Muscle of arm (tissue), 12 donors: Measurements from ENCODE around the gene PHYKPL. TPM values are rescaled to one million over a fixed set of nuclear protein-coding genes. Genes with fewer than 3 reads are reported as not detected.
"Not testable (repeated sequence)": the region's sequence is repeated elsewhere in the genome, so short reads cannot be mapped to it uniquely, and the experiment has no call there.

Experiments used
- DNase-seq: peaks from one replicate; pipeline ENCODE4 v3.0.0-alpha.2; 2013
- polyA plus RNA-seq, 12 donors: library from polyadenylated mRNA; unstranded; fragments of 120-200 nt; gene quantifications; one replicate each; pipeline ENCODE4 v1.2.1, GENCODE V29; 2013; ENCODE audit not compliant: insufficient read length in 12 of 12

Gene PHYKPL
- polyA plus RNA-seq, 12 donors: 35.0 to 90.4 (median 59.4) TPM; not detected in 1

DNA sequence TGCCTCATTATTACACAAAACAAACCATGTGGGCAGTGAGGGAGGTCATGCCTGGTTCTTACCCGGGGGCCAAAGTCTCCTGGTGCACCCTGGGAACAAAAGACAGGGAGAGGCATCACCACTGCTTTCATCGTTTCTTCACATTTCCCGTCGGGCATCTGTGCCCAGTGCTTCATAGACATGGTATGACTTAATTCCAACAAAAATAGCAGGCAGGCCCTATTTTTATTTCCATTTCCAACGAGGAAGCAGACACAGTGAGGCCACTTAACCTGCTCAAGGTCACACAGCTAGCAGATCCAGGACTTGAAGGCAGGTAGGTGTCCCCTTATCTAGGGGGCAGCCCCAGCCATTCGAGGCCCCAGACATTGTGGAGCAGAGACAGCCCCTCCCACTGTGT, 34.6 kb upstream of the PHYKPL start:
- DNase-seq: no peak

DNA sequence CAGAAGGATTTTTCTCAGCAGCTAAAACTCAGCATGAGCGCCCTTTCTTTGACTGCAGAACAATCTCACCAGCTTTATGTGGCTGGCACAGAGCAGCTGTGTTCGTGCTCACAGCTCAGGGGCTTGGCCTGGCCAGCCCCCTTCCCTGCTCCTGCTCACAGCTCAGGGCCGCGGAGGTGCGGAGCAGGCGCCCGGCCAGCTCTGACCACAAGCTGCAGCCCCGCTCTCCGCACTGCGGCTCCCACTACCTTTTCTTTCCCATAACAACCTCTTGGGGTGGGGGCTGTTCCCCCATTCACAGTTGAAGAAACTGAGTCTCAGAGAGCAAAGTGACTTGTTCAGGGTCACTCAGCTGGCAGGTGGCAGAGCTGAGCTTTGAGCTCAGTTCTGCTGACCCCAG, 34.0 kb upstream of the PHYKPL start:
- no peak for DNase-seq

DNA sequence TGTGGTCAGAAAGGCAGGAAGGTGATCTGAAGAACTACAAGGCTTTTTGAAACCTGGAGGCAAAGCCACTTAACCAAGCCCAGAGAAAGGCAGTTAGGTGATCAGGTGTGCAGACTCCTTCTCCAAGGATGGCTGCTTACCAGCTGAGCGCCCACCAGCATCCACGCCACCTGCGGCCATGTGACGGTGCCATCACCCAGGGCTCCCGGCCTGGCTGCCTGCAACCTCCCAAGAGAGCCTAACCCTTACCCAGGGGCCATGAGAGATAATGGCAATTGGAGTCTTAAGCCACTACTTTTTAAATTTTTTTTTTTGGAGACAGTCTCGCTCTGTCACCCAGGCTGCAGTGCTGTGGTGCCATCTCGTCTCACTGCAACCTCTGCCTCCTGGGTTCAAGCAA, 33.1 kb upstream of the PHYKPL start:
- DNase-seq: no peak

DNA sequence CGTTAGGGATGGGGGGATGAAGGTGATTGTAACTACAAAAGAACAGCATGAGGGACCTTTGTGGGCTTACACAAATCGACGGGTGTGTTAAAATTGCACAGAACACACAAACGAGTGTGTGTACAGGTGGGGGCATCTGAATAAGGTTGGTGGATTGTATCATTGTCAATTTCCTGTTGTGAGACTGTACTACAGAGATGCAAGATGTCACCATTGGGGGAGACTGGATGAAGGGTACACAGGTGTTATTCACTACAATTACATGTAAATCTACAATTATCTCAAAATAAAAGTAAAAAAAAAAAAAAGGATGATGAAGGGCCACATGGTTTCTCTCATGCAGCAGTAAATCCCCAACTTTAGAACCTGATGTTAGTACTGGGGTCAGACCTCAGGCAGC, 31.4 kb upstream of the PHYKPL start:
- no peak for DNase-seq

DNA sequence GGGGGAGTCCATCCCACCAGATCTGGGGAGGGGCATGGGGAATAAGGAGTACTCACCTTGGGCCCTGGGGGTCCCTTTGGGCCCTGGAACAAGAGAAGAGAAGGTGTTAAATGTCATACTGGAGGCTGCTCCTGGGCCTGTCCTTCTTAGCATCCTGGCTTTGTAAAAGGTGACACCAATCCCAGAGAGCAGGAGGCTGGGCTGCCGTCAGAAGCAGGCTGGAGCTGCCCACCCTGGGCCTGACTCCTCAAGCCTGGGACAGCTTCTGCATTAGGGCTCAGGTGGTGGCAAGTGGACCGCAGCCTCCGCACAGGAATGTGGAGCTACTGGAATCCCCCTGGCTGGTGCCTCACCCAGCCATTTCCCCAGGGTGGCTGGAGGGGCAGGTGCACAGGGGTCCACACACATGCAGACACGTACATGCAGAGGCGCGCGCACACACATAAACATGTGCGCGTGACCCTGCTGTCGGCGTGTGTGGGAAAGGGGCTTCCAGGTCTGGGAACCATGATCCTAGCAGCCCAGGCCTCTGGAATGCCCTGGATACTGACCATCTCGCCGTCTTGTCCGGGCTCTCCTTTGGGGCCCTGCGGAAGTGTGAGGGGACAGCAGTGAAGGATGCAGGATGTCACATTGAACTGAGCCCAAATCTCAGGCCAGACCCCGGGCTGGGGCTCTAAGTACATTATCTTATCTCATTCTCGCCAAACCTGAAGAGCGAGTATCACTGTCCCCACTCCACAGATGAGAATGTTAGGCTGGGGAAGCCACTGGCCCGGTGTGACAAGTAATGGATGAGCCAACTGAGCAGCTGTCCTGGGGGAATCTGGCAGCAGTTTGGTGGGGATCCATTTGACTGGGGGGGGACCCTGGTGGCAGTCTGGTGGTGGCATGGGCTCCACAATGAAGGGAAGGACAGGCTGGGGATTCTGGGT, 29.3 kb upstream of the PHYKPL start:
- no peak for DNase-seq

DNA sequence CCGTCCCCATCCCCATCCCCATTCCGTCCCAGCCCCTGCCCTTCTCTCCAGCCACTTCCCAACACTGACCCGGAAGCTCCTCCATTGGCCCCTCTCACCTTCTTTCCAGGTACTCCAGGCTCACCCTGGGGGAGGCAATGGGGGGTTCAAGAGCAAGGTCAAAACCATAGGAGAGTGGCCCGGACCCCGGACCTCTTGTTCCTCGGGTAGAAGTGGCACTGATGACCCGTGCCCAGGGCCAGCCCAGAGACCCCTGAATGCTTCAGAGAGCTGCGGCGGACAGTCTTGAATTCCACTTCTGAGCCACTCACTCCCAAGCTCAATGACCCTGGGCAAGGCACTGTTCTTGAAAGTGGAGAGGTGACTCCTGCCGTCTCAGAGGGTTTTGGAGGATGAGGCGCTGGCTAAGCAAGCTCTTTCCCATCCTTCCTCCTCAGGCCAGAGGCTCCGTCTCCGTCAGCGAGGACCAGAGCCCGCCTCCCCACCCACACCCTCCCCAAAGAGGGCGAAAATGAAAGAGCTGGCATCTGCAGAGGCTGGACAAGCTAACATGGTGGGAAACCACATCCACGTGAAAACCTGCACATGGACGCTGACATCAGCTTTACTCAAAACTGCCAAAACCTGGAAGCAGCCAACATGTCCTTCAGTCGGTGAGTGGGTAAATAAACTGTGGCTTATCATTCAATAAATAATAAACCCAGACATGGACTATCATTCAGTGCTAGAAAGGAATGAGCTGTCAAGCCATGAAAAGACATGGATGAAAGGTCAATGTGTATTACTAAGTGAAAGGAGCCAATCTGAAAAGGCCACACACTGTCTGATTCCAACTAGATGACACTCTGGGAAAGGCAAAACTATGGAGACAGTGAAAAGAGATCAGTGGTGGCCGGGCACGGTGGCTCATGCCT, 27.3 kb upstream of the PHYKPL start:
- no peak for DNase-seq

DNA sequence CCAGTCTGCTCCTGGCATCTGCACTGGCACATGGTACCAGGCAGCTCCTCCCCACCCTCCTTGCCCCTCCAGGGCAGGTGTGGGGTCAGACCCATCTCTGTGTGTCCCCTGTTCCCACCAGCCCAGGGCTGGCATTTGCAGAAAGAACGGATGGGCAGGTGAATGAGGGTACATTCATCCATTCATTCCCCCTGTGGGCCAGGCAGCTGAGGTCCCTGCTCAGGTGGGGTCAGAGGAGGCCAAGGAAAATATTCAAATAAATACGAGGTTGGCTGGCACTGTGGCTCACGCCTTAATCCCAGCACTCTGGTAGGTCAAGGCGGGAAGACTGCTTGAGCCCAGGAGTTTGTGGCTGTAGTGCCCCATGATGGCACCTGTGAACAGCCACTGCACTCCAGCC, 25.0 kb upstream of the PHYKPL start:
- DNase-seq: no peak

DNA sequence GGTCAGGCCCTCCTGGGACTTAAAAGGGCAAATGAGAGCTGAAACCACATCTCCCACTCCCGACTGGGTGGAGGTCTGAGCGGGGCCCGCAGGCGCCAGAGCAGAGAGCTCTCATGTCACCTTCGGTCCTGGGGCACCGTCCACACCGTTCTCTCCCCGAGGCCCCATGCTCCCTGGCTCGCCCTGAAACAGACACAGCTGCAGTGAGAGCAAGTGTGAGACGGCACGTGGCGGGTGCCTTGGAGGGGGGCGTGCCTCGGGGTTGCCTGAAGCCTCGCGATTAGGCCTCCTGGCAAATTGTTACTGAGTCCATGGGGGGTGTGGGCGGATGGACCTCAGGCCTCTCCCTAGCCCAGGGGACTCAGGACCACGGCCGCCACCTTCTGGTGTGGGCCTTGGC, 24.1 kb upstream of the PHYKPL start:
- DNase-seq: no peak

DNA sequence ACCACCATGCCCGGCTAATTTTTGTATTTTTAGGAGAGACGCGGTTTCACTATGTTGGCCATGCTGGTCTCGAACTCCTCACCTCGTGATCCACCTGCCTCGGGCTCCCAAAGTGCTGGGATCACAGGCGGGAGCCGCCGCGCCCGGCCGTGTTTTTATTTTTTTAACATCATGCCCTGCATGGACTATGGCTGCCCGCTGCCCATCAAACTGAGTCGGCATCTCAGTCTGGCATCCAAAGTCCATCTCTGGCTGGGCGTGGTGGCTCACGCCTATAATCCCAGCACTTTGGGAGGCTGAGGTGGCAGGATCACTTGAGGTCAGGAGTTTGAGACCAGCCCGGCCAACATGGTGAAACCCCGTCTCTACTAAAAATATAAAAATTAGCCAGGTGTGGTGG, 21.0 kb upstream of the PHYKPL start:
- DNase-seq: not testable (repeated sequence)

DNA sequence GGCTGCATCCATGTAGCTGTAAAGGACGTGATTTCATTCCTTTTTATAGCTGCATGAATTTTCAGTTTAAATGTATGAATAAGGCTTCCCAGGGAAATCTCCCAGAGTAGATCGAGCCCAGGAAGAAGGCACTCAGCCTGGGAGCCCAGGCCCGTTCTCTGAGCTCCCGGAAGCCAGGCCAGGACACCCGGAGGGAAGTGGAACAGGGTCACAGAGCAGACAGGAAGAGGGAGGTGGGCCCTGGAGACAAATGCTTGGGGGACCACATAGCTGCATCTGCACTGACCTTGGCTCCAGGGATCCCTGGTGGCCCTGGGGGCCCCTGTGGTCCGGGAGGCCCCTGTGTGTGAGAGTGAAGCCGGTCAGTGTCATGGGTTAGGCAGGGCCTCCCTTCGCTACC, 19.7 kb upstream of the PHYKPL start:
- DNase-seq: no peak

DNA sequence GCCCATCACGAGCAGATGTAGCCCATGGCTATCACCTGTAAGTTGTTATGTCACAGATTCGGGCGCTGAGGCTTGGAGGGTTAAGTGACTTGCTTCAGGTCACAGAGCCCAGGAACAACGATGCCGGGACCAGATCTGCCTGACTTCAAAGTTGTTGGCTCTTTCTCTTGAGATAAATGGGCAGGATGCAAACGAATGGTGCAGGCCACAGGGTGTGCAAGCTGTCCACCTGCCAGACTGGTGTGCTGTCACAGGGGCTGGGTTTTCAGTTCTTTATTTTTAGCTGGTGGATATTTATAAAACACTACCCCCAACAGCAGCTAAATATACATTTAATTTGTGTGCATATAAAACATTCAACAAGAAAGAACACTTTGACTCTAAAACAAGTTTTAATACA, 17.7 kb upstream of the PHYKPL start:
- DNase-seq: no peak

DNA sequence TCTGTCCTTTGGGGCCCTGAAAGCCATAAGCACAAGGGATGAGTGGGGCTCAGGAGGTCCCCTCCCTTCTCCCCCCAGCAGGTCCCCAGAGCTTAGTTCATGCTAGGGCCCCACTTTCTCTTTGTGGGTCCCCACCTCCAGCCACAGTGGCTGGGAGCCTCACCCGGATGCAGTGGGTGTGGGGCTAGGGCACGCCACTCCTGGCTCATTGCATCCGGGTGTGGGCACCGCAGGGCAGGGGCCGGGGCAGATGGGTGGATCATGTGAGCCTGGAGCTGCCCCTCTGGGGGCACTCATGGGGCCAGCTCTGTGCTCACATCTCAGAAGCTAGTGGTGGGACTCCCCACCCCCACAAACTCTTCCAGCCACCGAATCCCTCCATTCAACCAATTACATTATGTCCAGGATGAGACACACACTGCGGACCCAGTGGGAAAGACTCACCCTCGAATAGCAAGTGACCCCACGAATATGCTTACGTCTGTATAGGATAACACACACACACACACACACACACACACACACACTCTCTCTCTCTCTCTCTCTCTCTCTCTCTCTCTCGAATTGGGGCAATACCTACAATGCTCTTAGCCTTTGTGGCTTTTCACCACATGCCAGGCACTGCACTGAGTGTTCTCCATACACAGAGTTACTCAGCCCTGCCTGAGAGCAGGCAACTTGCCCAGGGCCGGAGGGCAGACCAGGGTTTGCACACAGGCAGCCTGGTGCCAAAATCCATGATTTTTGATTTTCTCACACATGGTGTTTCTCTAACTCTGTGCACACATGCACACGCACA, 16.8 kb upstream of the PHYKPL start:
- DNase-seq: no peak

DNA sequence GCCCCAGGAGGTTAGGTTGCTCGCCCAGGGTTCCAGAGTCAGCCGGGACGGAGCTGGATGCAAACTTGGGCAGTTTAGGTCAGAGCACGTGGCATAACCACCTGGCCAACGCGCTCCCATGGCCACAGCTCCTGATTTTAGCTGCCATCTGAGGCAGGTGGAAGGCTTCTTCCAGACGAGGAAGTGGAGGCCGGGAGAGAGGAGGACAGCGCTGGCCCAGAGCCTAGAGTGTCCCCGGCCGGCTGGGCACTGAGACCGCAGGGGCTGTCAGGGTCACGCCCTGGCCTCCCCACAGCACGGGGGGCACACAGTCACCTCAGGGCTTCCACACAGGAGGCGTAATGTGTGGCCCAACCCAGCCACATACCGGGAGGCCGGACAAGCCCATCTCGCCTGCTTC, 16.1 kb upstream of the PHYKPL start:
- no peak for DNase-seq

DNA sequence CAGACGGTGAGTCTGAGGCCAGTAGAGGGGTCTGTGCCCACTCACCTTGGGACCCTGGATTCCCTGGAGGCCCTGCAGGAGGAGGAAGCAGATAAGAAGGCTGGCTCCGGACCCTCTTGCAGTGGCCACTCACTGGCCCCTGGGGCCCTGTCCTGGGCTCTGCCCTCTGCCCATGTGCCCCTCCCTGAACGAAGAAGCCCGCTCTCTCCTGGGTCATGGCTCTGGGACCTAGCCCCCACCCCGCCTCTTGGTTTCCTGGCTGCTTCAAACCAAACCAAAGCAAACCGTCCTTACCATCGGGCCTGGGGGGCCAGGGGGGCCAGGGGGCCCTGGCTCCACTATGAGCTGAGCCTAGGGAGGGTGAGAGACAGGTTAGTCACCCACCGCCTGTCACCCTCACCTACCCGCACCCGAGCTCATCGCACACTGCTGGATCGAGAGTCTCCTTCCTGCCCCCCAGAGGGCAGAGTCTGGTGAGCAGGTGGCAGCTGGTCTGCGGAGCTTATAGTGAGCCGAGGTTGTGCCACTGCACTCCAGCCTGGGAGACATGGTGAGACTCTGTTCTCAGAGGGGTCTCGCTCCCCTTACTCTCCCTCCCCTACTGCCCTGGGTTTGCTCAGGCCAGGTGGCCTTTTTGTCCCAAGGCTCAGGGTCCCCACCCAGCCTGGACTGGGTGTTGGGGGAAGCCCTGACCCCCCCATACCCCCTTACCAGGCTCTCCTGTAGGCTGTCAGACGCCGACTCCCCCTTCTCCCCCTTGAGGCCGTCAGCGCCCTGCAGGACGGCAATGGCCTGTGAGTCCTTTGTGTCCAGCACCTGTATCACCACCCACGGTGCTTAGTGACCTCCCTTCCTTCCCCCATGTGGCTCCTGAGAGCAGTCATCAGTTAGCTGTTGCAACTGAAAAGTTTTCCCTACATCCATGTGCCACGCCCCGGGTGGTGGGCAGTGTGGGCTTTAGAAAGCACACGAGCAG, 15.2 kb upstream of the PHYKPL start:
- DNase-seq: no peak

DNA sequence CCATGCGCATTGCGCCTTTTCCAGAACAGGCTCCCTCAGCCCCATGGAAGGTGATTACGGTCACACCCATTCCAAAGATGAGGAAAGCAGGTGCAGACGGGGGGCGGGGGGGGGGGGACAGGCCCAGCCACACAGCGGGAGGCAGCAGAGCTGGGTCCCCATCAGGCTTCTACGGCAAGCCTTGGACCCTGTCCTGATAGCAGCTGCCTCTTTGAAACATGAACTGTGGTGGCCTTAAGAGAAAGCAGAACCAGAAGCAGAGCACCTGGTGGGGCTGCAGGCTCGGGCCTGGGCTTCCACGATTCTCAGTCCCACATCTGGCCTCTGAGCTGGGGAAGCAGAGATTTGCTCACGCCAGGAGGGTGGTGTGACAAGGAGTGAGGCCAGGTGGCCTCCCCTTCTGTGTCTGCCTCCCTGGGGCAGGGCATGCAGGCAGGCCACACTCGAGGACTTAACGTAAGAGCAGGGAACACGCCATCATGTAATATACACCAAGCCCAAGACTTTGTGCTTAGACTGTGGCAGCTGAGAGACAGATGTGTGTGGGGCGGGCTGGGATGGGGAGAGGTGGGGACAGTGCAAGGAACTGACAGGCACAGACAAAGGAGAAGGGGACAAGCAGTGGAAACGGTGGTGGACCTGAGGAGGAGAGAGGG, 14.2 kb upstream of the PHYKPL start:
- no peak for DNase-seq

DNA sequence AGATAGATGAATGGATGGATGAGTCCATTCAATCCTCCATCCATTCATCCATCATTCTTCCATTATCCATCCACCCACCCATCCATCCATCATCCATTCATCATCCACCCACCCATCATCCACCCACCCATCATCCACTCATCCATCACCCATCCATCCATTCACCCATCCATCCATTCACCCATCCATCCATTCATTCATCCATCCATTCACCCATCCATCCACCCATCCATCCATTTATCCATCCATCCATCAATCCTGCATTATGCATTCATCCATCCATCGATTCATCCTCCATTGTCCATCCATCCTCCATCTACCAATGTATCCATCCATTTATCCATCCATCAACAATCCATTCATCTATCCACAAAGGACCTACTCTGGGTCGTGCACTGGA, 12.8 kb upstream of the PHYKPL start:
- no peak for DNase-seq

DNA sequence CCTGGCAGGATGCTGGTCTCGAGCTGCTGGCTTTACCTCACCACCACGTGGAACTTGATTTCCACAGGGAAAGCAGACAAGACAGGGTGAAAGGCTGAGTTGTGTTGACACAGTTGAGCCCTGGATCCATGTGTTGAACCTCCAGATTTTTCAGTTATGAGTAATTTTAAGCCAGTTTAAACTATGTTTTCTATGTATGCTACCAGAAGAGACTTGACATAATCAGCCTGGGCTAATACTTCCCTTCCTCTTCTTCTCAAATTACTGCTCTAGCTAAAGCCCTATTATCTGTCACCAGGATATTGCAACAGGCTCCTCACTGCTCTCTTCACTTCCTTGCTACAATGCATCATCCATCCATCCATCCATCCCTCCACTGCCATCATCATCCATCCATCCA, 12.0 kb upstream of the PHYKPL start:
- no peak for DNase-seq

DNA sequence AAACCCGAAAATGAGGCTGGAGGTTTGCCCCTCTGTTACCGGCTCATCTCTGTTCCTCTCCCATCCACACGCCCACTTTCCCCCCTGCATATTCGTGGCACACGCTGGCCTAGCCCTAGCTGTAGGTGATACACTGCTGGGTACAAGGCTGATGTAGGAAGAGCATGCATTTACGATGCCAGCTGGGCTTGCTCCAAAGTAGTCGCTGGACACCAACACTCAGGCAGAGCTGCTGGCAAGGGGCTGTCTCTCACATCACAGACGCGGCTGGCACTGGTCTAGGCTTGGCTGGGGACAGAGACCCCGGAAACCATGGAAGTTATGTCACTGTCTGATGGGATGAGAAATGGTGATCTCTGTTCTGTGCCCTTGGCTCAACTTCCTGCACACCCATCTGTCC, 9.8 kb upstream of the PHYKPL start:
- no peak for DNase-seq

DNA sequence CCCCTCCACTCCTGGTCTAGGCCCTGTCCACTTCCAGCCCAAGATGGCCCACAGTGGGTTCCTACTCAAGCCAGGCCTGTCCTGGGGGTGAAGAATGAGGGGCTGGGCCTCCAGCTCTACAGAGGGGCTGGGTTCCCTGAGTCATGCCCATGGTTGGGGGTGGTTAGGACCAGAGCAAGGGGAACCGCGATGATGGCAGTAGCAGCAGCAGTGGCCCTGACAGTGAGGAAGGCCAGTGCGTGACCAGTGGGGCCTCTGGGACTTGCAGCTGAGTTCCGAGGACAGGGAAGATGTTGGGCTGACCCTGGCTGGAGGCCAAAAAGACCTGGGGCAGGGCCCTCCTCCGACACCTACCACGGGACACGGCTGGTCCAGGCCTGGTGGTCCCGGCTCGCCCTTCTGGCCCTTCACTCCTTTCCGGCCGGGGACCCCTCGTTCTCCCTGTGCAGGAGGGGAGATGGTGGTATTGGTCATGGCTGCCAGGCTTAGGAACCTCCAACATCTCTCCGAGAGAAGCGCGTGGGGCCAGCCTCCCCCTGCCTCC, 9.2 kb upstream of the PHYKPL start:
- DNase-seq: no peak

DNA sequence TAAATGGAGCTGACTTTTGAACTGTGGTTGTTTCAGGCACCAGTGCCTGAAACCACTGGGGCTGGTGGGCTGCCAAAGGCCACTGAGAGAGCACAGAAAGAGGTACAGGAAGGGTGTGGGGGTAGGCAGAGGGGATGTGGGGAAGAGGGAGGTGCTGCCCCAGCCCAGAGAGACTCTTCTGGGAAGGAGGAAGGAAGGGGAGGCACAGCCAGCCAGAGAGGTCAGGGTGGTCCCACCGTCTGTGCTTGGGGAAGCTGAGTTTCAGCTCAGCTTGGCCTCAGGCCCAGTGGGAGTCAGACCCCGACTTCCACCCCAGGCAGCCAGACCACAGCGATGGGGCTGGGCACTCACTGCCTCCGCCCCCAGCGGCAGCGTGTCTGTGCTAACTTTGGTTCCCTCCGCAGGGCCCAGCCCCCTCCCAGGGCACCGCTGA, 8.6 kb upstream of the PHYKPL start:
- no peak for DNase-seq
